ENCODE results near the gene AHSG. TPM values are rescaled to one million over a fixed set of nuclear protein-coding genes. Genes with fewer than 3 reads are reported as not detected.
"Not testable (repeated sequence)": the region's sequence is repeated elsewhere in the genome, so short reads cannot be mapped to it uniquely, and the experiment has no call there.

The AHSG gene
- total RNA-seq, 1 donor from 2014 or later = not detected

GRCh38 chr3:186627852-186628414 is 15.1 kb downstream of the AHSG start:
- Mint-ChIP-seq H3K27me3 (peaks cover 3% of the 10 kb centered on the region), H3K27ac (no peak overlapping the region), H3K36me3 (ENCODE audit: low read depth) (no peaks in the 10 kb centered on the region), H3K4me3 (no peak overlapping the region), H3K9me3 (no peaks in the 10 kb centered on the region), H3K4me1 (no peaks in the 10 kb centered on the region)
- no peak for DNase-seq
- no peak for TF ChIP-seq CTCF (IDR thresholded peaks at IDR 0.05)
- no peak for ATAC-seq (ENCODE audit: low read depth)
- ChIA-PET CTCF (no interaction called here), POLR2A (no interaction called here)
- intact Hi-C loops (cut with micrococcal nuclease) = no loop called here

- Mint-ChIP-seq H3K4me3 (no peak overlapping the region), H3K36me3 (ENCODE audit: low read depth) (no peaks in the 10 kb centered on the region), H3K9me3 (no peaks in the 10 kb centered on the region), H3K27me3 (no peaks in the 10 kb centered on the region), H3K27ac (no peak overlapping the region), H3K4me1 (no peaks in the 10 kb centered on the region)
- CTCF ChIA-PET = no interaction called here
- POLR2A ChIA-PET = no interaction called here
- ATAC-seq (ENCODE audit: low read depth) (no peak), DNase-seq (no peak)
- intact Hi-C loops (cut with micrococcal nuclease) = no loop called here
- no peak for TF ChIP-seq CTCF (IDR thresholded peaks at IDR 0.05)
These were observed 15.9 kb downstream of the AHSG start for GRCh38 chr3:186628756-186629155.

- no peaks in the 10 kb centered on the region for H3K9me3 Mint-ChIP-seq
- no peak overlapping the region for H3K27ac Mint-ChIP-seq
- DNase-seq = no peak
- H3K4me1 Mint-ChIP-seq = no peaks in the 10 kb centered on the region
- intact Hi-C loops (cut with micrococcal nuclease) = no loop called here
- H3K36me3 Mint-ChIP-seq (ENCODE audit: low read depth) = no peaks in the 10 kb centered on the region
- CTCF ChIA-PET = interaction anchor here (0.9 to 1.2 kb wide), 2 partner anchors 14 to 15 kb away, joined by 3 to 4 read pairs; no protein-coding TSS in a partner anchor
- POLR2A ChIA-PET = no interaction called here
- no peak for ATAC-seq (ENCODE audit: low read depth)
- H3K27me3 Mint-ChIP-seq = peaks cover 1% of the 10 kb centered on the region
- H3K4me3 Mint-ChIP-seq = no peak overlapping the region
- TF ChIP-seq CTCF (IDR thresholded peaks at IDR 0.05) = no peak
These were observed 18.2 kb downstream of the AHSG start for GRCh38 chr3:186630950-186631641.

GRCh38 chr3:186633481-186633880 is 20.6 kb downstream of the AHSG start:
- TF ChIP-seq CTCF (IDR thresholded peaks at IDR 0.05) = no peak
- Mint-ChIP-seq H3K9me3 (no peaks in the 10 kb centered on the region), H3K27me3 (peaks cover 5% of the 10 kb centered on the region), H3K36me3 (ENCODE audit: low read depth) (no peaks in the 10 kb centered on the region), H3K4me1 (no peaks in the 10 kb centered on the region), H3K4me3 (no peak overlapping the region), H3K27ac (no peak overlapping the region)
- ATAC-seq (ENCODE audit: low read depth) (no peak), DNase-seq (no peak)
- CTCF ChIA-PET = interaction anchor here (2.2 kb wide), 1 partner anchor 19 kb away, joined by 7 read pairs; no protein-coding TSS in a partner anchor
- POLR2A ChIA-PET = no interaction called here
- intact Hi-C loops (cut with micrococcal nuclease) = no loop called here

- H3K4me1 Mint-ChIP-seq; H3K9me3 Mint-ChIP-seq; ATAC-seq (ENCODE audit: low read depth); H3K27me3 Mint-ChIP-seq; CTCF ChIA-PET; intact Hi-C loops (cut with micrococcal nuclease); DNase-seq; H3K36me3 Mint-ChIP-seq (ENCODE audit: low read depth); POLR2A ChIA-PET; H3K4me3 Mint-ChIP-seq; H3K27ac Mint-ChIP-seq: not testable (repeated sequence)
These were observed 21.3 kb downstream of the AHSG start for GRCh38 chr3:186634207-186634606.
